ENCODE data around the gene PTGDR2.

- TF ChIP-seq POLR2AphosphoS5 (IDR thresholded peaks at IDR 0.05; ENCODE audit: low read depth) (no peak), CTCF (IDR thresholded peaks at IDR 0.05; ENCODE audit: insufficient read depth, low read length) (no peak)
- TF ChIP-seq, protein P1, sequence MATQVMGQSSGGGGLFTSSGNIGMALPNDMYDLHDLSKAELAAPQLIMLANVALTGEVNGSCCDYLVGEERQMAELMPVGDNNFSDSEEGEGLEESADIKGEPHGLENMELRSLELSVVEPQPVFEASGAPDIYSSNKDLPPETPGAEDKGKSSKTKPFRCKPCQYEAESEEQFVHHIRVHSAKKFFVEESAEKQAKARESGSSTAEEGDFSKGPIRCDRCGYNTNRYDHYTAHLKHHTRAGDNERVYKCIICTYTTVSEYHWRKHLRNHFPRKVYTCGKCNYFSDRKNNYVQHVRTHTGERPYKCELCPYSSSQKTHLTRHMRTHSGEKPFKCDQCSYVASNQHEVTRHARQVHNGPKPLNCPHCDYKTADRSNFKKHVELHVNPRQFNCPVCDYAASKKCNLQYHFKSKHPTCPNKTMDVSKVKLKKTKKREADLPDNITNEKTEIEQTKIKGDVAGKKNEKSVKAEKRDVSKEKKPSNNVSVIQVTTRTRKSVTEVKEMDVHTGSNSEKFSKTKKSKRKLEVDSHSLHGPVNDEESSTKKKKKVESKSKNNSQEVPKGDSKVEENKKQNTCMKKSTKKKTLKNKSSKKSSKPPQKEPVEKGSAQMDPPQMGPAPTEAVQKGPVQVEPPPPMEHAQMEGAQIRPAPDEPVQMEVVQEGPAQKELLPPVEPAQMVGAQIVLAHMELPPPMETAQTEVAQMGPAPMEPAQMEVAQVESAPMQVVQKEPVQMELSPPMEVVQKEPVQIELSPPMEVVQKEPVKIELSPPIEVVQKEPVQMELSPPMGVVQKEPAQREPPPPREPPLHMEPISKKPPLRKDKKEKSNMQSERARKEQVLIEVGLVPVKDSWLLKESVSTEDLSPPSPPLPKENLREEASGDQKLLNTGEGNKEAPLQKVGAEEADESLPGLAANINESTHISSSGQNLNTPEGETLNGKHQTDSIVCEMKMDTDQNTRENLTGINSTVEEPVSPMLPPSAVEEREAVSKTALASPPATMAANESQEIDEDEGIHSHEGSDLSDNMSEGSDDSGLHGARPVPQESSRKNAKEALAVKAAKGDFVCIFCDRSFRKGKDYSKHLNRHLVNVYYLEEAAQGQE (IDR thresholded peaks at IDR 0.05; ENCODE audit: insufficient replicate concordance, low read depth), result no peak
Measured at GRCh38 chr11:60871378-60872061, 15.8 kb upstream of the PTGDR2 start.

All from HL-60 (cell line).